Spleen (tissue), 7 donors: ENCODE results near the gene PA2G4.

Experiments
- CTCF ChIP-seq, 11 experiments: fragments of 200-600 bp in 7 of 11; fragments of 450-650 bp in 4 of 11; sonication (generic) in 4 of 11; IDR thresholded peaks in 8 of 11; conservative IDR thresholded peaks in 3 of 11; 1 replicate in 7 of 11; 2 replicates in 4 of 11; pipeline versions ENCODE4 v1.4.0 to v1.8.0; 2016 to 2021; ENCODE audit warnings: antibody characterized with exemption in 11 of 11, inconsistent platforms in 4 of 11, mild to moderate bottlenecking in 1 of 11
- POLR2A ChIP-seq, 3 donors: fragments of 450-650 bp; IDR thresholded peaks; one replicate each; pipeline ENCODE4 v1.5.1; 2017; ENCODE audit warnings: antibody characterized with exemption in 3 of 3, mild to moderate bottlenecking in 1 of 3
- POLR2AphosphoS5 ChIP-seq, 3 donors: sonication (generic); formaldehyde crosslinking; IDR thresholded peaks; one replicate each; pipeline ENCODE4 v1.5.1; 2017; ENCODE audit warnings: antibody characterized with exemption in 3 of 3
- donor health status: DM: no; HTN: no; CAD: no; lungs with moderate emphysema.
- donor health status: DM: no; HTN: no; CAD: no.
- donor health status: DM: no; HTN: no; CAD: no.

- TF ChIP-seq CTCF (IDR thresholded peaks at IDR 0.05 in 8 of 11, conservative IDR thresholded peaks at IDR 0.05 in 3 of 11) (peak in 1 of 11 experiments; percentile 17), POLR2AphosphoS5 (IDR thresholded peaks at IDR 0.05) (peak; percentile 88 to 94 (median 93)), POLR2A (IDR thresholded peaks at IDR 0.05) (peak; percentile 13 to 62 (median 30))
Observed at GRCh38 chr12:56129206-56129941, 25.0 kb downstream of the PA2G4 start.
